GM18858 (cell line): ENCODE data around the gene AP4S1.

ENCODE experiments used
- ATAC-seq: cut with Tn5 transposase; IDR thresholded peaks from one replicate; pipeline ENCODE4 v1.9.1; 2021; ENCODE audit not compliant: unreplicated experiment

The AP4S1 gene

DNA sequence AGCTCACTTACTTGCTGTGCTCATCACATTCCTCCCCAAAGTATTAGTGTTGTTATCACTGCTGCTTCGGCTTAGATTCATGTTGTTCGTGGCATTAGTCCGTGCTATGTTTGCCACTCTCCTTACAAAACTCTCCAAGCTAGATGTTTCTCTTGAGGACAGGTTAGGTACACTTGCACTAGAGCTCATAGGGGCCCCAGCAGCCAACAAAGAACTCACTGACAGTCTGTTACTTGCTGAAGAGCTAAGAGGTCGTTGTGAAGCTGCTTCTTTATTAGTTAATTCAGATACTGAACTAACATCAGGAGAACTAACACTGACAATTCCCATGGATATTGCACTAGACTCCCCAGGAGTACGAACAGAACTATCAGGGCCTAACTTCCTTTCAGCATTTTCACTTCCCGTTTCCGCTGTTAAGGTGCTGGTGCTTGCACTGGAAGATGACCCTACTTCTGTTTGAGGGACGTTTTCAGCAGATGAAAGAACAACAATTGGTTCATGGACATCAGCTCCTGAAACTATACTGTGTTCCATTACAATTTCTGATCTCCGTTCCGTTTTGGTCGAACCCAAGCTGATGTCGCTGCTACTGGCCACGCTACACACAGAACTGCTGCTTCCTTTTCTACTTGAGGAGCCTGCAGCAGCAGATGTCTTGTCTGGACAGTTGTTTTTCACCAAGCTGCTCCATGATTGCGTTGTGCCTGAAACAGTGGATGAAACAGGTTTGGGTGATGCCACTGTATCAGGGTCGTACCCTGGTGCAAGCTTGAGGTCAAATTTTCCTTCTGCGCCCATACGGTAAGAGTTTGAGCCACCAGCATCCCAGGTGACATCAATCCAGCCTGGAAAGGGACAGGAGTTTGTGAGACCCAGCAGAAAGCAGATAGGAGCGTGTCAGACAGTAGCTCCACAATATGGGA lies 103.4 kb downstream of the AP4S1 start:
- ATAC-seq, result no peak

- ATAC-seq, result no peak
Measured at GRCh38 chr14:31133133-31133532, 107.7 kb downstream of the AP4S1 start.

GRCh38 chr14:31137214-31137889 lies 111.9 kb downstream of the AP4S1 start:
- no peak for ATAC-seq

GRCh38 chr14:31138301-31138700 lies 112.9 kb downstream of the AP4S1 start:
- ATAC-seq, result no peak

DNA sequence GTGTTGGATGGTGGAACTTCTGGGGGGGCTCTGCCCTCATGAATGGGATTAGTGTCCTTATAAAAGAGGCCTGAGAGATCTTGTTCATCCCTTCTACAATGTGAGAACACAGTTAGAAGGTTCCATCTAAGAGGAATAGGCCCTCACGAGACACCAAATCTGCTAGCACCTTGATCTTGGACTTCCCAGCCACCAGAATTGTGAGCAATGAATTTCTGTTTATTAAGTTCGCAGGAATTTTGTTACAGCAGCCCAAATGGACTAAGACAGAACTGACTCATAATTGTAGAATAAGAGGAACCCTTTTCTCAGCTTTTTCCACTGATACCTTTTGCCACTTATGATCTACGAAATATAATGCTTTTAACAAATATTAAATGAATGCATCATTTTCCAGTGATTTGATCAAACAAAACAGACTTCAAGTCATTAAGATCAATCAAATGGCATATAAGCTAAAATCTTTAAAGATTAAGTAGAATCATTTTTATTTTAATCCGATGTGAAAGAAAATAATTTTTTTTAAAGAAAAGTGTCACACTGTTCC lies 113.9 kb downstream of the AP4S1 start:
- no peak for ATAC-seq

DNA sequence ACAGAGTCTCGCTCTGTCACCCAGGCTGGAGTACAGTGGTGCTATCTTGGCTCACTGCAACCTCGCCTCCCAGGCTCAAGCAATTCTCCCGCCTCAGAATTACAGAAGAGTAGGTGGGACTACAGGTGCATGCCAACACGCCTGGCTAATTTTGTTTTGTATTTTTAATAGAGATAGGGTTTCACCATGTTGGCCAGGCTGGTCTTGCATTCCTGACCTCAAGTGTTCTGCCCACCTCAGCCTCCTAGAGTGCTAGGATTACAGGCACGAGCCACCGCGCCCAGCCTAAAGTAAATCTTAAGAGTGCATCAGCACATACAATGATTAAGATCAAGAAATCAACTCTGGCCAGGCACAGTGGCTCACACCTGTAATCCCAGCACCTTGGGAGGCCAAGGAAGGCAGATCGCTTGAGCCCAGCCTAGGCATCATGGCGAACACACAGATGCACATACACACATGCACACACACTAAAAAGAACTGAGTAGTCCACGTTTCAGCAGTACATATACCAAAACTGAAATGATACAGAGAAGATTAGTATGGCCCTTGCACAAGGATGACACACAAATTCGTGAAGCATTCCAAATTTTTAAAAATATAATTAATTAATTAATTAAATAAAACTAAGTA lies 117.1 kb downstream of the AP4S1 start:
- ATAC-seq, result no peak
